Keratinocyte (primary cell): ENCODE results near the gene CHIT1. TPM values are rescaled to one million over a fixed set of nuclear protein-coding genes. Genes with fewer than 3 reads are reported as not detected.

ENCODE experiments used
- DNase-seq: peaks from one replicate; pipeline ENCODE4 v3.0.0-alpha.2; 2011; ENCODE audit warnings: low read depth, missing footprints, low spot score
- FAIRE-seq: peaks from 2 replicates; lab custom pipeline; 2011; peaks lifted over from hg19 to GRCh38; lab: Jason Lieb, UNC
- H2AFZ ChIP-seq: 2 replicates; pipeline ENCODE4 v1.6.0; 2012; ENCODE audit warnings: low read length, control low read depth, inconsistent platforms; ENCODE audit not compliant: control insufficient read depth
- H3K27ac ChIP-seq: 2 replicates; pipeline ENCODE4 v1.5.1; 2011; ENCODE audit warnings: low read length; ENCODE audit not compliant: control insufficient read depth, insufficient read depth
- H3K27me3 ChIP-seq: 3 replicates; pipeline ENCODE4 v1.6.0; 2011; ENCODE audit warnings: low read length; ENCODE audit not compliant: control insufficient read depth, insufficient read depth; ENCODE audit errors: extremely low read depth
- H3K36me3 ChIP-seq, 2 experiments: 2 replicates in 1 of 2; 3 replicates in 1 of 2; pipeline ENCODE4 v1.5.1; 2011; ENCODE audit warnings: low read length in 2 of 2, mild to moderate bottlenecking in 1 of 2; ENCODE audit not compliant: control insufficient read depth in 2 of 2, insufficient read depth in 2 of 2; ENCODE audit errors: extremely low read depth in 1 of 2
- H3K4me1 ChIP-seq: 3 replicates; pipeline ENCODE4 v1.5.1; 2011; ENCODE audit warnings: low read length; ENCODE audit not compliant: control insufficient read depth, insufficient read depth; ENCODE audit errors: extremely low read depth
- H3K4me2 ChIP-seq: 3 replicates; pipeline ENCODE4 v1.6.0; 2011; ENCODE audit warnings: low read depth, low read length; ENCODE audit not compliant: control insufficient read depth, insufficient read depth; ENCODE audit errors: extremely low read depth
- H3K4me3 ChIP-seq, 3 experiments: fragments of 200-600 bp in 1 of 3; sonication (generic) in 1 of 3; 2 replicates in 2 of 3; 3 replicates in 1 of 3; pipeline ENCODE4 v1.5.1; 2011 to 2016; ENCODE audit warnings: low read length in 3 of 3, mild to moderate bottlenecking in 3 of 3, control low read depth in 2 of 3, inconsistent platforms in 1 of 3, low read depth in 1 of 3, mixed read lengths in 1 of 3, mixed run types in 1 of 3, moderate library complexity in 1 of 3; ENCODE audit not compliant: control insufficient read depth in 2 of 3, insufficient read depth in 2 of 3; ENCODE audit errors: extremely low read depth in 1 of 3
- H3K79me2 ChIP-seq: 2 replicates; pipeline ENCODE4 v1.6.0; 2012; ENCODE audit warnings: low read length; ENCODE audit not compliant: control insufficient read depth, insufficient read depth
- H3K9ac ChIP-seq: 3 replicates; pipeline ENCODE4 v1.6.0; 2011; ENCODE audit warnings: low read length; ENCODE audit not compliant: control insufficient read depth, insufficient read depth; ENCODE audit errors: extremely low read depth
- H3K9me1 ChIP-seq: 3 replicates; pipeline ENCODE4 v1.6.0; 2011; ENCODE audit warnings: low read length; ENCODE audit not compliant: control insufficient read depth, insufficient read depth; ENCODE audit errors: extremely low read depth
- H3K9me3 ChIP-seq: 2 replicates; pipeline ENCODE4 v1.5.1; 2012; ENCODE audit warnings: low read depth, low read length; ENCODE audit not compliant: control insufficient read depth
- H4K20me1 ChIP-seq: 3 replicates; pipeline ENCODE4 v1.6.0; 2011; ENCODE audit warnings: low read length; ENCODE audit not compliant: control insufficient read depth, insufficient read depth; ENCODE audit errors: extremely low read depth
- EZH2 ChIP-seq: IDR thresholded peaks from one replicate; pipeline ENCODE4 v1.6.1; 2012; ENCODE audit warnings: inconsistent platforms, mild to moderate bottlenecking, low read length, moderate library complexity
- dilution Hi-C: fragments of 300-500 bp; cut with MboI; formaldehyde crosslinking; loops from one replicate; pipeline ENCODE4 v1.7.0; 2020; ENCODE audit warnings: low sequenced_read_pairs; ENCODE audit not compliant: extremely low pct_ligation_motif_present
- polyA plus RNA-seq, 5 experiments: library from polyadenylated mRNA; depleted of rRNA in 3 of 5; stranded (reverse) in 3 of 5; stranded (forward) in 1 of 5; unstranded in 1 of 5; fragments of >200 nt; gene quantifications; 1 replicate in 1 of 5; 2 replicates in 3 of 5; 3 replicates in 1 of 5; pipeline versions ENCODE4 v1.2.1 to v1.2.3, GENCODE V29; 2011 to 2012; ENCODE audit warnings: missing spikeins in 2 of 5, low read depth in 1 of 5, low replicate concordance in 1 of 5
- TF ChIP-seq, protein P1 (sequence below), 3 experiments: IDR thresholded peaks in 1 of 3; conservative IDR thresholded peaks in 1 of 3; optimal IDR thresholded peaks in 1 of 3; 2 replicates in 2 of 3; 3 replicates in 1 of 3; pipeline versions ENCODE3 to v1.5.1; 2011; ENCODE audit warnings: low read length in 3 of 3, mild to moderate bottlenecking in 3 of 3, moderate library complexity in 2 of 3, control low read depth in 1 of 3, inconsistent platforms in 1 of 3; ENCODE audit not compliant: insufficient read depth in 2 of 3; ENCODE audit errors: extremely low read depth in 1 of 3

The CHIT1 gene
- polyA plus RNA-seq, 1 donor (not counting 4 experiments of a cell fraction or from before 2014, with no cell fraction given): not detected

DNA sequence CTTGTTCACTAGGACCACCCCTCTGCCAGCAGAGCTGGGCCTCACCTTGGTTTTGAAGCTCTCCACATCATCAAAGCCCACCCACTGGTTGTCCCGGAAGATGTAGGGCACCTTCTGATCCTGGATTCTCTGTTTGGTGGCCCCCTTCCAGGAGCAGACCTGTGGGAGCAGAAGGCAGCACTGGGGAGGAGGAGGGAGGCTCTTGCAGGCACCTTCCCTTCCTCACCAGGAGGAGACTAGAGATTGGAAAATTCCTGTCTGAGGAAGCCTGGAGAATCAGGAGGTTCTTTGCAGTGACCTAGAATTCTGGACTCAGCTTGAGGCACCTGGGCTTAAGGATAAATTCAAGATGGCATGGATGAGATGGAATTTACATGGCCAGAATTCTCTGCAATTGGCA lies 10.3 kb downstream of the CHIT1 start:
- Histone ChIP-seq H3K4me1 (no peaks in the 10 kb centered on the region), H2AFZ (no peak overlapping the region), H3K9ac (no peak overlapping the region), H4K20me1 (no peaks in the 10 kb centered on the region), H3K4me2 (no peak overlapping the region), H3K4me3 (no peak overlapping the region), H3K79me2 (no peaks in the 10 kb centered on the region), H3K27me3 (no peaks in the 10 kb centered on the region), H3K9me1 (no peaks in the 10 kb centered on the region), H3K36me3 (no peaks in the 10 kb centered on the region), H3K27ac (no peak overlapping the region), H3K9me3 (no peaks in the 10 kb centered on the region)
- FAIRE-seq: no peak
- no peak for TF ChIP-seq EZH2
- TF ChIP-seq, protein P1, sequence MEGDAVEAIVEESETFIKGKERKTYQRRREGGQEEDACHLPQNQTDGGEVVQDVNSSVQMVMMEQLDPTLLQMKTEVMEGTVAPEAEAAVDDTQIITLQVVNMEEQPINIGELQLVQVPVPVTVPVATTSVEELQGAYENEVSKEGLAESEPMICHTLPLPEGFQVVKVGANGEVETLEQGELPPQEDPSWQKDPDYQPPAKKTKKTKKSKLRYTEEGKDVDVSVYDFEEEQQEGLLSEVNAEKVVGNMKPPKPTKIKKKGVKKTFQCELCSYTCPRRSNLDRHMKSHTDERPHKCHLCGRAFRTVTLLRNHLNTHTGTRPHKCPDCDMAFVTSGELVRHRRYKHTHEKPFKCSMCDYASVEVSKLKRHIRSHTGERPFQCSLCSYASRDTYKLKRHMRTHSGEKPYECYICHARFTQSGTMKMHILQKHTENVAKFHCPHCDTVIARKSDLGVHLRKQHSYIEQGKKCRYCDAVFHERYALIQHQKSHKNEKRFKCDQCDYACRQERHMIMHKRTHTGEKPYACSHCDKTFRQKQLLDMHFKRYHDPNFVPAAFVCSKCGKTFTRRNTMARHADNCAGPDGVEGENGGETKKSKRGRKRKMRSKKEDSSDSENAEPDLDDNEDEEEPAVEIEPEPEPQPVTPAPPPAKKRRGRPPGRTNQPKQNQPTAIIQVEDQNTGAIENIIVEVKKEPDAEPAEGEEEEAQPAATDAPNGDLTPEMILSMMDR (optimal IDR thresholded peaks at IDR 0.05 in 1 of 3, IDR thresholded peaks at IDR 0.05 in 1 of 3, conservative IDR thresholded peaks at IDR 0.05 in 1 of 3; ENCODE audit: extremely low read depth in 1 of 3, insufficient read depth in 2 of 3, low read length in 3 of 3): no peak
- DNase-seq: no peak
- dilution Hi-C loops: no loop called here

DNA sequence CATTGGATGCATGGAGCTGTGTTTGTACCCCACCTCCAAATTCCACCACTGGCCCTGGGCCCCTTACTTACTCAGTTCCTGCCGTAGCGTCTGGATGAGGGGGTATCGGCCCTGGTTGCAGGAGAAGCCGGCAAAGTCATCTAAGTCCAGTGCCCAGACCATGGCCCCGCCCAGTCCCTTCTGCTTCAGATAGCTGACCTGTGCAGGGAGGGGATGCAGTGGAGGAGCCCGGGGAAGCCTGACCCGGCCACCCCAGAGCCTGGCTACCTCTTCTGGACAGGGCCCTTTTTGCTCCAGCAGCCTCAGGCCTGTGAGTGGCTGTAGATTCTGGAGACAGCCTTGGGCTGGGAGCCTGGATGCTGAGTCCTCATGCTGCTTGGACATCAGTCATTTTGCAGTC lies 11.8 kb downstream of the CHIT1 start:
- no peak overlapping the region for H2AFZ ChIP-seq
- H3K9me3 ChIP-seq: no peaks in the 10 kb centered on the region
- no peaks in the 10 kb centered on the region for H3K9me1 ChIP-seq
- H3K36me3 ChIP-seq: no peaks in the 10 kb centered on the region
- no peak overlapping the region for H3K4me2 ChIP-seq
- dilution Hi-C loops: no loop called here
- H3K27me3 ChIP-seq: no peaks in the 10 kb centered on the region
- no peaks in the 10 kb centered on the region for H3K79me2 ChIP-seq
- FAIRE-seq (no peak), DNase-seq (no peak)
- H4K20me1 ChIP-seq: no peaks in the 10 kb centered on the region
- H3K9ac ChIP-seq: no peak overlapping the region
- no peaks in the 10 kb centered on the region for H3K4me1 ChIP-seq
- H3K4me3 ChIP-seq: no peak overlapping the region
- H3K27ac ChIP-seq: no peak overlapping the region
- TF ChIP-seq, protein P1 (optimal IDR thresholded peaks at IDR 0.05 in 1 of 3, IDR thresholded peaks at IDR 0.05 in 1 of 3, conservative IDR thresholded peaks at IDR 0.05 in 1 of 3; ENCODE audit: extremely low read depth in 1 of 3, insufficient read depth in 2 of 3, low read length in 3 of 3): no peak
- TF ChIP-seq EZH2: no peak
